Uterus (tissue), 4 donors: Measurements from ENCODE around the gene GUCY1A1. TPM values are rescaled to one million over a fixed set of nuclear protein-coding genes. Genes with fewer than 3 reads are reported as not detected.

Source experiments
- DNase-seq, 2 donors: peaks; one replicate each; pipeline ENCODE4 v3.0.0-alpha.2; 2019 to 2020
- H3K27ac ChIP-seq, 2 donors: fragments of 200-600 bp; sonication (generic); 1 replicate in 1 of 2; 2 replicates in 1 of 2; pipeline ENCODE4 v1.5.1; 2016 to 2018
- H3K27me3 ChIP-seq, 2 donors: fragments of 200-600 bp; sonication (generic); one replicate each; pipeline ENCODE4 v1.5.1; 2018 to 2019; ENCODE audit warnings: control low read depth in 1 of 2
- H3K36me3 ChIP-seq, 2 donors: fragments of 200-600 bp; sonication (generic); one replicate each; pipeline ENCODE4 v1.5.1; 2019; ENCODE audit warnings: control low read depth in 1 of 2
- H3K4me1 ChIP-seq, 2 donors: fragments of 200-600 bp; sonication (generic); one replicate each; pipeline ENCODE4 v1.5.1; 2018 to 2019; ENCODE audit warnings: control low read depth in 1 of 2
- H3K4me3 ChIP-seq, 2 donors: fragments of 200-600 bp; sonication (generic); 1 replicate in 1 of 2; 2 replicates in 1 of 2; pipeline ENCODE4 v1.5.1; 2018 to 2019; ENCODE audit warnings: mild to moderate bottlenecking in 1 of 2
- H3K9me3 ChIP-seq, 2 donors: fragments of 200-600 bp; sonication (generic); one replicate each; pipeline ENCODE4 v1.5.1; 2019; ENCODE audit warnings: control low read depth in 1 of 2
- CTCF ChIP-seq, 4 experiments: fragments of 200-600 bp in 2 of 4; fragments of 450-650 bp in 2 of 4; sonication (generic) in 2 of 4; IDR thresholded peaks; one replicate each; pipeline ENCODE4 v1.5.1; 2016 to 2019; ENCODE audit warnings: antibody characterized with exemption in 4 of 4, mild to moderate bottlenecking in 2 of 4, moderate library complexity in 1 of 4
- POLR2A ChIP-seq, 2 donors: fragments of 450-650 bp; IDR thresholded peaks; one replicate each; pipeline ENCODE4 v1.6.1; 2016; ENCODE audit warnings: antibody characterized with exemption in 2 of 2, mild to moderate bottlenecking in 1 of 2, moderate library complexity in 1 of 2
- intact Hi-C: fragments of 100-400 bp; cut with DNase I; formaldehyde crosslinking; loops from one replicate; pipeline ENCODE4 v1.15.1; 2023; ENCODE audit warnings: low total_unique reads
- total RNA-seq, 4 donors: library from RNA; depleted of rRNA in 3 of 4; stranded (reverse); fragments of >200 nt in 3 of 4; gene quantifications; one replicate each; pipeline versions ENCODE4 v1.1.0 to v1.2.4, GENCODE V29; 2014 to 2023
- donor health status: DM: yes; HTN: yes; CAD: no.

GUCY1A1 gene
- total RNA-seq, 4 donors from 2014 or later: 23.8 to 160 (median 42.8) TPM

GRCh38 chr4:155780775-155781174 lies 114.1 kb downstream of the GUCY1A1 start:
- intact Hi-C loops: no loop called here
- H3K27ac ChIP-seq: no peak overlapping the region

DNA sequence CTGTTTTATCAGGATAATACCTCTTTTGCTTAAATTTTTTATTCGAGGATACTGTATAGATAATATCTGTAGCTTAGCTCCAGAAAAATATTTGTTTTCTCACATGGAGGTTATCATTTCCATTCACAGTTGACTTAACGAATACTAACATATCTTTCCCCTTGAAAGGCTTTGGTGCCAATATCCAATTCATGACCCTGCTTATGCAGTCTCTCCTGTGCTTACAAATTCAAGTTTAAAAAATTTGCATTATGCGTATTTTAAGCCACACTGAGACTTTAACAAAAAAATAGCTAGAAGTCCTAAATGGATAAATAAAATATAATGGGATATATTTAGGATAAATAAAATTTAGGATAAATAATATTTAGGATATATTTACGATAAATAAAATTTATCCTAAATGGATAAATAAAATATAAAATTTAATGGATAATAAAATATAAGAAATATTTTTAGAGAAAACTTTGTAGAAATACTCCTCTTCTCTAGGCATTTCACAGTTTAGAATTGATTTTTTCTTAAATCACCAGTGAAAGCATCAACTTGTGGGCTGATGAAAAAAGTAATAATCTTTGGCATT lies 114.7 kb downstream of the GUCY1A1 start:
- H3K9me3 ChIP-seq: no peaks in the 10 kb centered on the region
- intact Hi-C loops: no loop called here
- no peak for DNase-seq
- no peak overlapping the region for H3K27ac ChIP-seq
- no peak overlapping the region for H3K4me3 ChIP-seq
- H3K27me3 ChIP-seq: no peaks in the 10 kb centered on the region
- no peaks in the 10 kb centered on the region for H3K4me1 ChIP-seq
- no peak for TF ChIP-seq CTCF (IDR thresholded peaks at IDR 0.05)
- H3K36me3 ChIP-seq: no peaks in the 10 kb centered on the region

More at GRCh38 chr4:155780775-155781174, 114.1 kb downstream of the GUCY1A1 start:
- Histone ChIP-seq H3K4me1 (no peaks in the 10 kb centered on the region), H3K4me3 (no peak overlapping the region), H3K36me3 (no peaks in the 10 kb centered on the region), H3K9me3 (no peaks in the 10 kb centered on the region), H3K27me3 (no peaks in the 10 kb centered on the region)
- no peak for TF ChIP-seq POLR2A (IDR thresholded peaks at IDR 0.05)
- TF ChIP-seq CTCF (IDR thresholded peaks at IDR 0.05): no peak
- no peak for DNase-seq

Other genes with a start within 250 kb of the GUCY1A1 start
- 10 to 100 TPM; 24.8 to 37.4 (median 30.9) TPM for gene GUCY1B1, start 92.2 kb downstream of the GUCY1A1 start, total RNA-seq
- not detected for gene ASIC5, start 199.4 kb downstream of the GUCY1A1 start, total RNA-seq
- gene TDO2, start 236.8 kb downstream of the GUCY1A1 start, total RNA-seq: 1 to 10 TPM in 1 of 4 donors, not detected in 3; 3.7 TPM